Glutamatergic neuron (in vitro differentiated cells): ENCODE data around the gene ORM2. TPM values are rescaled to one million over a fixed set of nuclear protein-coding genes. Genes with fewer than 3 reads are reported as not detected.

Experiments used
- DNase-seq: peaks from one replicate; pipeline ENCODE4 v3.0.0; 2022
- H3K27ac Mint-ChIP-seq: one replicate; pipeline ENCODE4 v1.8.0; 2020; ENCODE audit warnings: mild to moderate bottlenecking, mixed read lengths, inconsistent platforms; ENCODE audit not compliant: unreplicated experiment
- H3K27me3 Mint-ChIP-seq: one replicate; pipeline ENCODE4 v1.8.0; 2020; ENCODE audit warnings: mild to moderate bottlenecking, moderate library complexity, mixed read lengths, inconsistent platforms; ENCODE audit not compliant: unreplicated experiment
- H3K36me3 Mint-ChIP-seq: one replicate; pipeline ENCODE4 v1.8.0; 2020; ENCODE audit warnings: mild to moderate bottlenecking, mixed read lengths, inconsistent platforms; ENCODE audit not compliant: unreplicated experiment
- H3K4me1 Mint-ChIP-seq: one replicate; pipeline ENCODE4 v1.8.0; 2020; ENCODE audit warnings: mild to moderate bottlenecking, low read depth, mixed read lengths, inconsistent platforms; ENCODE audit not compliant: unreplicated experiment
- H3K4me3 Mint-ChIP-seq: one replicate; pipeline ENCODE4 v1.8.0; 2020; ENCODE audit warnings: mild to moderate bottlenecking, mixed read lengths, inconsistent platforms; ENCODE audit not compliant: unreplicated experiment
- H3K9me3 Mint-ChIP-seq: one replicate; pipeline ENCODE4 v1.8.0; 2020; ENCODE audit warnings: mild to moderate bottlenecking, moderate library complexity, mixed read lengths, inconsistent platforms; ENCODE audit not compliant: unreplicated experiment
- total RNA-seq: library from RNA; stranded (reverse); fragmentation: NEBNext Ultra II Directional; extraction: Animal tissue kit (Norgen Biotek cat#: 25700); gene quantifications from one replicate; pipeline ENCODE4 v1.2.1, GENCODE V29; 2021; ENCODE audit not compliant: unreplicated experiment
- TF ChIP-seq, protein P1 (sequence below): fragments of 200-600 bp; sonication (generic); IDR thresholded peaks from one replicate; pipeline ENCODE4 v1.5.0; 2021; ENCODE audit not compliant: partially characterized antibody, unreplicated experiment

The ORM2 gene
- total RNA-seq, 1 donor from 2014 or later, result not detected

GRCh38 chr9:114289106-114289505, 40.6 kb upstream of the ORM2 start:
- H3K27me3 Mint-ChIP-seq, result peaks cover 4% of the 10 kb centered on the region
- peaks cover 1% of the 10 kb centered on the region for H3K9me3 Mint-ChIP-seq
- H3K4me1 Mint-ChIP-seq, result peaks cover 22% of the 10 kb centered on the region
- TF ChIP-seq, protein P1, sequence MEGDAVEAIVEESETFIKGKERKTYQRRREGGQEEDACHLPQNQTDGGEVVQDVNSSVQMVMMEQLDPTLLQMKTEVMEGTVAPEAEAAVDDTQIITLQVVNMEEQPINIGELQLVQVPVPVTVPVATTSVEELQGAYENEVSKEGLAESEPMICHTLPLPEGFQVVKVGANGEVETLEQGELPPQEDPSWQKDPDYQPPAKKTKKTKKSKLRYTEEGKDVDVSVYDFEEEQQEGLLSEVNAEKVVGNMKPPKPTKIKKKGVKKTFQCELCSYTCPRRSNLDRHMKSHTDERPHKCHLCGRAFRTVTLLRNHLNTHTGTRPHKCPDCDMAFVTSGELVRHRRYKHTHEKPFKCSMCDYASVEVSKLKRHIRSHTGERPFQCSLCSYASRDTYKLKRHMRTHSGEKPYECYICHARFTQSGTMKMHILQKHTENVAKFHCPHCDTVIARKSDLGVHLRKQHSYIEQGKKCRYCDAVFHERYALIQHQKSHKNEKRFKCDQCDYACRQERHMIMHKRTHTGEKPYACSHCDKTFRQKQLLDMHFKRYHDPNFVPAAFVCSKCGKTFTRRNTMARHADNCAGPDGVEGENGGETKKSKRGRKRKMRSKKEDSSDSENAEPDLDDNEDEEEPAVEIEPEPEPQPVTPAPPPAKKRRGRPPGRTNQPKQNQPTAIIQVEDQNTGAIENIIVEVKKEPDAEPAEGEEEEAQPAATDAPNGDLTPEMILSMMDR, result no peak
- no peak overlapping the region for H3K27ac Mint-ChIP-seq
- DNase-seq, result peak; percentile 14
- H3K36me3 Mint-ChIP-seq, result no peaks in the 10 kb centered on the region
- no peak overlapping the region for H3K4me3 Mint-ChIP-seq

- H3K27me3 Mint-ChIP-seq, result peaks cover 4% of the 10 kb centered on the region
- peaks cover 22% of the 10 kb centered on the region for H3K4me1 Mint-ChIP-seq
- DNase-seq, result peak; percentile 12
- no peak overlapping the region for H3K4me3 Mint-ChIP-seq
- no peak overlapping the region for H3K27ac Mint-ChIP-seq
- H3K9me3 Mint-ChIP-seq, result peaks cover 1% of the 10 kb centered on the region
- TF ChIP-seq, protein P1, result no peak
- peaks cover 5% of the 10 kb centered on the region for H3K36me3 Mint-ChIP-seq
Measured at GRCh38 chr9:114289571-114290481, 39.8 kb upstream of the ORM2 start.

DNA sequence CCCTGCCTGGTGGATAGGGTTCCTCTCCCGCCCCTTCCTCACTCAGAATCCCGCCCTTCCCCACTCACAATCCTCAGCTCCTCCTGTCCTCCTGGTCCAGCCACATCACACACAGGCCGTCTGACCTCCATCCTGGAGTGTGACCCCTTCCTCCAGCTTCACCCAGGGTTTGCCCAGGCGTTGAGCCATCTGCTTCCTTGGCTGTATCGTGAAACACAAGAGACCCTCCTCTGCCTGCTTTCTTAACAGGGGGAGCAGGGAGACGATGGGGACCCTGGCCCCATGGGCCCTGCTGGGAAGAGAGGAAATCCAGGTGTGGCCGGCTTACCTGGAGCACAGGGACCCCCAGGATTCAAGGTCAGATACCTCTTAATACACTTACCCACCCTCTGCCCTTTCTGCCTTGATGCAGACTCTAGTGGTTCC, 39.1 kb upstream of the ORM2 start:
- Mint-ChIP-seq H3K9me3 (peaks cover 3% of the 10 kb centered on the region), H3K27me3 (peaks cover 4% of the 10 kb centered on the region), H3K4me3 (no peak overlapping the region), H3K4me1 (peaks cover 22% of the 10 kb centered on the region), H3K36me3 (peaks cover 11% of the 10 kb centered on the region), H3K27ac (peak overlapping the region; percentile 53)
- peak; percentile 18 for DNase-seq
- TF ChIP-seq, protein P1, result no peak

GRCh38 chr9:114291064-114291474, 38.6 kb upstream of the ORM2 start:
- Mint-ChIP-seq H3K9me3 (peaks cover 3% of the 10 kb centered on the region), H3K36me3 (peaks cover 15% of the 10 kb centered on the region), H3K27me3 (peaks cover 4% of the 10 kb centered on the region), H3K4me3 (no peak overlapping the region), H3K27ac (peak overlapping the region; percentile 53), H3K4me1 (peaks cover 18% of the 10 kb centered on the region)
- DNase-seq, result peak; percentile 89
- TF ChIP-seq, protein P1, result peak; percentile 98

DNA sequence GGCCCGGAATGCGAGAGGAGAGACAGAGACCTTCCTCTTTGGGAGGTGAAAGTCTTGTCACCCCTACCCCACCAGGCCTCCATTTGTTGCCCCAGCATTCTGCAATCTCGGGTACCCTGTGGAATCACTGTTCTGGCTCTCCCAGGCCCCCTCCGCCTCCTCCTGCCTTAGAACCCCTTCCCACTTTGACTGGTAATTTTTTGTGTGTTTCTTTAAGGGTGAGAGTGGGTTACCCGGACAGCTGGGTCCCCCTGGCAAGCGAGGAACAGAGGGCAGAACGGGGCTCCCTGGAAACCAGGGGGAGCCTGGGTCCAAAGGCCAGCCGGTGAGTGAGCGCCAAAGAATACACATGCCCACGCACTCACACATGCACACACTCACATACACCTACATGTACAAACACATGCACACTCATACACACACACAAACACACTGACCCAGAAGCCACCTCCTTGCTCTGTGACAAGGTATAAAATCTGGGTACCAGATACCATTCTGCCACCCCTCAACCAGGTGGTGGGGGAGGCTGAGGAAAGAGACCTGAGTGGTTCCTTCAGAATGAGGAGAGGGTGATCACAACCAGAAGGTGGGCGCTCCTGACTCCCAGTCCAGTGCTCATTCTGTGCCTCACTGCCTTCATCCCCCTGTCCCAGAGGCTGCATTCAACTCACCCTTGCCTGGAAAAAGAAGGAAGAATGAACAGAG, 37.6 kb upstream of the ORM2 start:
- Mint-ChIP-seq H3K27me3 (peaks cover 4% of the 10 kb centered on the region), H3K9me3 (peaks cover 3% of the 10 kb centered on the region), H3K27ac (no peak overlapping the region), H3K4me3 (no peak overlapping the region), H3K4me1 (peaks cover 15% of the 10 kb centered on the region), H3K36me3 (peaks cover 17% of the 10 kb centered on the region)
- TF ChIP-seq, protein P1, result no peak
- no peak for DNase-seq
